GM21737 (cell line): Measurements from ENCODE around the gene SLC2A14.

Experiments used
- ATAC-seq: cut with Tn5 transposase; IDR thresholded peaks from one replicate; pipeline ENCODE4 v1.9.1; 2021; ENCODE audit warnings: mild to moderate bottlenecking, moderate library complexity; ENCODE audit not compliant: unreplicated experiment

Gene SLC2A14

GRCh38 chr12:7769999-7770398 lies 102.7 kb downstream of the SLC2A14 start:
- ATAC-seq: no peak
